IMR-90 (cell line): ENCODE measurements around the gene HSH2D. TPM values are rescaled to one million over a fixed set of nuclear protein-coding genes. Genes with fewer than 3 reads are reported as not detected.

ENCODE experiments used
- ATAC-seq: fragments of 200-7000 bp; cut with Tn5 transposase; 2 replicates; pipeline ENCODE4 v1.9.1; 2020; ENCODE audit warnings: low read depth, mild to moderate bottlenecking, moderate library complexity
- BruUV-seq: library from RNA; stranded (reverse); fragments of 400-500 nt; replicated peaks from 2 replicates; lab custom pipeline; 2021; lab: Mats Ljungman, UMichigan
- CTCF ChIA-PET: fragments of 300-600 bp; formaldehyde crosslinking; extraction: SDS; loops from one replicate; lab custom pipeline; 2021; ENCODE audit warnings: antibody characterized with exemption; lab: Yijun Ruan, JAX
- POLR2A ChIA-PET: fragments of 300-600 bp; sonication (Branson Sonifier 250); formaldehyde crosslinking; loops from one replicate; lab custom pipeline; 2022; ENCODE audit warnings: antibody characterized with exemption; ENCODE audit not compliant: unreplicated experiment; lab: Charles Lee
- DNase-seq: peaks from one replicate; pipeline ENCODE4 v3.0.0; 2013
- H2AFZ ChIP-seq: replicated peaks from 2 replicates; pipeline ENCODE3; 2013; ENCODE audit warnings: low read length, mild to moderate bottlenecking; ENCODE audit not compliant: poor library complexity
- H2AK5ac ChIP-seq: 2 replicates; pipeline ENCODE4 v1.6.1; 2013; ENCODE audit warnings: low read depth, low read length, inconsistent platforms
- H2AK9ac ChIP-seq: replicated peaks from 2 replicates; pipeline ENCODE3; 2013; ENCODE audit warnings: mild to moderate bottlenecking, low read depth, low read length, moderate library complexity; ENCODE audit not compliant: poor library complexity
- H2BK120ac ChIP-seq: 2 replicates; pipeline ENCODE4 v1.6.1; 2013; ENCODE audit warnings: low read depth, low read length, inconsistent platforms
- H2BK15ac ChIP-seq: 3 replicates; pipeline ENCODE4 v1.6.1; 2013; ENCODE audit warnings: low read depth, low read length, inconsistent platforms
- H2BK20ac ChIP-seq: 2 replicates; pipeline ENCODE4 v1.6.1; 2013; ENCODE audit warnings: low read depth, mild to moderate bottlenecking, inconsistent platforms, low read length, moderate library complexity
- H2BK5ac ChIP-seq: 2 replicates; pipeline ENCODE4 v1.6.1; 2013; ENCODE audit warnings: mild to moderate bottlenecking, low read depth, low read length, inconsistent platforms; ENCODE audit not compliant: poor library complexity, severe bottlenecking
- H3K14ac ChIP-seq: replicated peaks from 2 replicates; pipeline ENCODE4 v1.6.1; 2013; ENCODE audit warnings: low read depth, low read length, inconsistent platforms
- H3K18ac ChIP-seq: 2 replicates; pipeline ENCODE4 v1.6.1; 2013; ENCODE audit warnings: low read depth, low read length, control low read depth
- H3K23ac ChIP-seq: 2 replicates; pipeline ENCODE4 v1.6.1; 2013; ENCODE audit warnings: low read depth, low read length, inconsistent platforms
- H3K27ac ChIP-seq: 2 replicates; pipeline ENCODE4 v1.5.1; 2013; ENCODE audit warnings: mild to moderate bottlenecking, control low read depth, low read length; ENCODE audit not compliant: insufficient read depth
- H3K27me3 ChIP-seq: 2 replicates; pipeline ENCODE4 v1.6.1; 2013; ENCODE audit warnings: low read length; ENCODE audit not compliant: control insufficient read depth, insufficient read depth
- H3K36me3 ChIP-seq: 2 replicates; pipeline ENCODE4 v1.6.1; 2013; ENCODE audit warnings: low read length, mixed read lengths; ENCODE audit not compliant: control insufficient read depth, insufficient read depth
- H3K4ac ChIP-seq: 2 replicates; pipeline ENCODE4 v1.6.1; 2013; ENCODE audit warnings: low read depth, low read length, inconsistent platforms
- H3K4me1 ChIP-seq: 2 replicates; pipeline ENCODE4 v1.6.1; 2013; ENCODE audit warnings: low read length, mixed read lengths; ENCODE audit not compliant: control insufficient read depth, insufficient read depth
- H3K4me2 ChIP-seq: 2 replicates; pipeline ENCODE4 v1.6.1; 2013; ENCODE audit warnings: low read depth, mild to moderate bottlenecking, control low read depth, low read length, moderate library complexity
- H3K4me3 ChIP-seq: 2 replicates; pipeline ENCODE4 v1.5.1; 2013; ENCODE audit warnings: low read depth, mild to moderate bottlenecking, control low read depth, low read length, moderate library complexity; ENCODE audit not compliant: insufficient read depth
- H3K56ac ChIP-seq: 2 replicates; pipeline ENCODE4 v1.6.1; 2013; ENCODE audit warnings: low read length, inconsistent platforms; ENCODE audit not compliant: insufficient read depth; ENCODE audit errors: extremely low read depth
- H3K79me1 ChIP-seq, 2 experiments: 2 replicates each; pipeline ENCODE4 v1.6.1; 2013; ENCODE audit warnings: low read length in 2 of 2, inconsistent platforms in 1 of 2, low read depth in 1 of 2
- H3K9ac ChIP-seq: 2 replicates; pipeline ENCODE4 v1.6.1; 2013; ENCODE audit warnings: low read depth, low read length, control low read depth
- H3K9me1 ChIP-seq: 2 replicates; pipeline ENCODE4 v1.6.1; 2013; ENCODE audit warnings: low read length, inconsistent platforms; ENCODE audit not compliant: insufficient read depth
- H3K9me3 ChIP-seq: 2 replicates; pipeline ENCODE4 v1.6.1; 2013; ENCODE audit warnings: low read length; ENCODE audit not compliant: control insufficient read depth, insufficient read depth
- H4K20me1 ChIP-seq: 2 replicates; pipeline ENCODE4 v1.6.1; 2013; ENCODE audit warnings: low read length, inconsistent platforms; ENCODE audit not compliant: insufficient read depth
- H4K5ac ChIP-seq: 2 replicates; pipeline ENCODE4 v1.6.1; 2013; ENCODE audit warnings: mild to moderate bottlenecking, low read depth, low read length, control low read depth
- H4K8ac ChIP-seq, 2 experiments: 2 replicates each; pipeline ENCODE4 v1.6.1; 2013; ENCODE audit warnings: low read depth in 2 of 2, low read length in 2 of 2, control low read depth in 1 of 2, inconsistent platforms in 1 of 2
- H4K91ac ChIP-seq: 2 replicates; pipeline ENCODE4 v1.6.1; 2013; ENCODE audit warnings: low read depth, low read length, inconsistent platforms; ENCODE audit not compliant: insufficient read depth
- BHLHE40 ChIP-seq: fragments of 150-350 bp; IDR thresholded peaks from 2 replicates; pipeline ENCODE4 v1.6.1; 2016; ENCODE audit warnings: mild to moderate bottlenecking, low read depth, low read length
- CEBPB ChIP-seq: IDR thresholded peaks from 2 replicates; pipeline ENCODE4 v1.6.1; 2012; ENCODE audit warnings: low read depth, low read length, improper control_type of control experiment
- CHD1 ChIP-seq: IDR thresholded peaks from 2 replicates; pipeline ENCODE4 v1.6.1; 2012; ENCODE audit warnings: low read depth, low read length, improper control_type of control experiment
- FOS ChIP-seq: fragments of 150-350 bp; IDR thresholded peaks from 2 replicates; pipeline ENCODE4 v1.6.1; 2016; ENCODE audit warnings: low read depth, low read length
- MAFK ChIP-seq: IDR thresholded peaks from 2 replicates; pipeline ENCODE4 v1.6.1; 2012; ENCODE audit warnings: low read depth, low read length, improper control_type of control experiment
- MAZ ChIP-seq: IDR thresholded peaks from 2 replicates; pipeline ENCODE4 v1.6.1; 2012; ENCODE audit warnings: low read depth, mild to moderate bottlenecking, low read length, improper control_type of control experiment, moderate library complexity, borderline replicate concordance
- MXI1 ChIP-seq: IDR thresholded peaks from 2 replicates; pipeline ENCODE4 v1.6.1; 2012; ENCODE audit warnings: low read depth, mild to moderate bottlenecking, low read length, moderate library complexity, borderline replicate concordance
- NFE2L2 ChIP-seq: fragments of 150-350 bp; IDR thresholded peaks from 2 replicates; pipeline ENCODE4 v1.6.1; 2016; ENCODE audit warnings: low read depth, mild to moderate bottlenecking, low read length
- POLR2A ChIP-seq: IDR thresholded peaks from 2 replicates; pipeline ENCODE4 v1.6.1; 2012; ENCODE audit warnings: mild to moderate bottlenecking, low read depth, low read length
- RAD21 ChIP-seq: IDR thresholded peaks from 2 replicates; pipeline ENCODE4 v1.6.1; 2012; ENCODE audit warnings: low read length, improper control_type of control experiment
- RCOR1 ChIP-seq: IDR thresholded peaks from 2 replicates; pipeline ENCODE4 v1.6.1; 2012; ENCODE audit warnings: mild to moderate bottlenecking, low read length, improper control_type of control experiment; ENCODE audit not compliant: insufficient replicate concordance
- RFX5 ChIP-seq: IDR thresholded peaks from 2 replicates; pipeline ENCODE4 v1.8.0; 2012; ENCODE audit warnings: low read depth, mild to moderate bottlenecking, low read length, moderate library complexity
- SMC3 ChIP-seq: fragments of 150-350 bp; IDR thresholded peaks from 2 replicates; pipeline ENCODE4 v1.6.1; 2016; ENCODE audit warnings: low read depth, mild to moderate bottlenecking, antibody characterized with exemption, low read length, moderate library complexity
- WGBS, 2 experiments: methylation state at CpG; one replicate each; pipeline versions ENCODE4 v1.1.5 to v1.1.7; 2013; ENCODE audit warnings: missing lambda C conversion rate in 2 of 2; ENCODE audit not compliant: insufficient read length in 1 of 2; ENCODE audit errors: extremely low coverage in 2 of 2; 5-methylcytosine and 5-hydroxymethylcytosine counted together
- dilution Hi-C: fragments of 300-500 bp; cut with HindIII; formaldehyde crosslinking; loops from one replicate; pipeline ENCODE4 v1.14.3; 2018; ENCODE audit warnings: low sequenced_read_pairs; ENCODE audit not compliant: unreplicated experiment
- in situ Hi-C: fragments of 300-500 bp; cut with MboI; formaldehyde crosslinking; loops from 3 replicates; pipeline ENCODE4 v1.14.3; 2019; ENCODE audit warnings: low sequenced_read_pairs, inconsistent platforms, mixed read lengths
- intact Hi-C: fragments of 100-400 bp; cut with micrococcal nuclease; formaldehyde crosslinking; loops from 2 replicates; pipeline ENCODE4 v1.10.0; 2022
- polyA plus RNA-seq, 3 experiments: library from polyadenylated mRNA; depleted of rRNA; stranded (reverse); fragments of >200 nt; gene quantifications; 2 replicates each; pipeline ENCODE4 v1.2.3, GENCODE V29; 2012; ENCODE audit warnings: low replicate concordance in 1 of 3
- total RNA-seq: library from RNA; depleted of rRNA; stranded (reverse); fragments of >200 nt; gene quantifications from 2 replicates; pipeline ENCODE4 v1.2.3, GENCODE V29; 2012
- TF ChIP-seq, protein P1 (sequence below): conservative IDR thresholded peaks from 2 replicates; pipeline ENCODE4 v1.5.1; 2012; ENCODE audit warnings: mild to moderate bottlenecking, low read depth, low read length, improper control_type of control experiment
- TF ChIP-seq, protein P2 (sequence below): fragments of 150-350 bp; IDR thresholded peaks from 2 replicates; pipeline ENCODE4 v1.6.1; 2017; ENCODE audit warnings: mild to moderate bottlenecking, antibody characterized with exemption, low read length, low read depth
- TF ChIP-seq, protein P3 (sequence below): fragments of 150-350 bp; IDR thresholded peaks from 2 replicates; pipeline ENCODE4 v1.6.1; 2016; ENCODE audit warnings: low read depth, mild to moderate bottlenecking, low read length, moderate library complexity, borderline replicate concordance

The HSH2D gene
- total and polyA plus RNA-seq, 2 of the 4 experiments (the other 2 are of a cell fraction), result not detected

DNA sequence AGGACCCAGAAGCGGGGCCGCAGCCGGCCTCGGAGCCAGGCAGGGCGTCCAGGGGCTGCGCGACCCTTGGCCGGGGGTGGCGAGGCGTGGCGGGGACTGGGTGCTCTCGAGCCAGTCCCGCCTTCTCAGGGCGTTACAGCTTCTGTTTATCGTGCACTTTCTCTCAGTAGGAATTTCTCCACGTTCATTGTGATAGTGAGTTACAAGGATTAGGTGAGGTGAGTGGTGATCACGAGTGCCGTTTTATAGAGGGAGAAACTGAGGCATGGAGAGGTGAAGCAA is 54.8 kb downstream of the HSH2D start:
- Histone ChIP-seq H2BK120ac (no peak overlapping the region; the same call in 1 of the 2 replicates), H3K56ac (peak overlapping the region; percentile 89), H4K91ac (peak overlapping the region; percentile 35), H3K79me1 (peaks cover 12 to 50% of the 10 kb centered on the region in 2 experiments; a peak in 3 of 4 replicates), H2BK20ac (no peak overlapping the region), H2AK9ac (peak overlapping the region; percentile 100), H3K23ac (peak overlapping the region; percentile 96), H3K4ac (peak overlapping the region; percentile 97), H3K27ac (peak overlapping the region; percentile 97), H2BK15ac (no peak overlapping the region; the same call in 2 of the 3 replicates), H3K14ac (peak overlapping the region; percentile 71), H3K9ac (peak overlapping the region; percentile 96), H3K9me1 (peaks cover 27% of the 10 kb centered on the region), H2AFZ (peak overlapping the region; percentile 91), H3K4me1 (peaks cover 11% of the 10 kb centered on the region), H4K5ac (peak overlapping the region; percentile 14; the same call in 1 of the 2 replicates), H4K8ac (peak overlapping the region; percentile 71 to 98; a peak in 2 of 4 replicates), H2AK5ac (peak overlapping the region; percentile 66), H2BK5ac (peak overlapping the region; percentile 97), H3K4me2 (peak overlapping the region; percentile 98), H4K20me1 (peaks cover 46% of the 10 kb centered on the region), H3K4me3 (peak overlapping the region; percentile 94), H3K27me3 (no peaks in the 10 kb centered on the region), H3K18ac (no peak overlapping the region), H3K9me3 (no peaks in the 10 kb centered on the region), H3K36me3 (peaks cover 27% of the 10 kb centered on the region)
- DNase-seq (no peak), ATAC-seq (peak; percentile 1; the same call in 1 of the 2 replicates)
- POLR2A ChIA-PET, result no interaction called here
- CTCF ChIA-PET, result no interaction called here
- no TSS peak for BruUV-seq
- no peak for TF ChIP-seq FOS
- no peak for TF ChIP-seq MAZ
- no peak for TF ChIP-seq RAD21
- TF ChIP-seq, protein P1, sequence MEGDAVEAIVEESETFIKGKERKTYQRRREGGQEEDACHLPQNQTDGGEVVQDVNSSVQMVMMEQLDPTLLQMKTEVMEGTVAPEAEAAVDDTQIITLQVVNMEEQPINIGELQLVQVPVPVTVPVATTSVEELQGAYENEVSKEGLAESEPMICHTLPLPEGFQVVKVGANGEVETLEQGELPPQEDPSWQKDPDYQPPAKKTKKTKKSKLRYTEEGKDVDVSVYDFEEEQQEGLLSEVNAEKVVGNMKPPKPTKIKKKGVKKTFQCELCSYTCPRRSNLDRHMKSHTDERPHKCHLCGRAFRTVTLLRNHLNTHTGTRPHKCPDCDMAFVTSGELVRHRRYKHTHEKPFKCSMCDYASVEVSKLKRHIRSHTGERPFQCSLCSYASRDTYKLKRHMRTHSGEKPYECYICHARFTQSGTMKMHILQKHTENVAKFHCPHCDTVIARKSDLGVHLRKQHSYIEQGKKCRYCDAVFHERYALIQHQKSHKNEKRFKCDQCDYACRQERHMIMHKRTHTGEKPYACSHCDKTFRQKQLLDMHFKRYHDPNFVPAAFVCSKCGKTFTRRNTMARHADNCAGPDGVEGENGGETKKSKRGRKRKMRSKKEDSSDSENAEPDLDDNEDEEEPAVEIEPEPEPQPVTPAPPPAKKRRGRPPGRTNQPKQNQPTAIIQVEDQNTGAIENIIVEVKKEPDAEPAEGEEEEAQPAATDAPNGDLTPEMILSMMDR, result no peak
- TF ChIP-seq BHLHE40, result no peak
- TF ChIP-seq MXI1, result no peak
- TF ChIP-seq CEBPB, result no peak
- no peak for TF ChIP-seq NFE2L2
- TF ChIP-seq CHD1, result no peak
- TF ChIP-seq RFX5, result no peak
- TF ChIP-seq RCOR1, result no peak
- TF ChIP-seq, protein P2, sequence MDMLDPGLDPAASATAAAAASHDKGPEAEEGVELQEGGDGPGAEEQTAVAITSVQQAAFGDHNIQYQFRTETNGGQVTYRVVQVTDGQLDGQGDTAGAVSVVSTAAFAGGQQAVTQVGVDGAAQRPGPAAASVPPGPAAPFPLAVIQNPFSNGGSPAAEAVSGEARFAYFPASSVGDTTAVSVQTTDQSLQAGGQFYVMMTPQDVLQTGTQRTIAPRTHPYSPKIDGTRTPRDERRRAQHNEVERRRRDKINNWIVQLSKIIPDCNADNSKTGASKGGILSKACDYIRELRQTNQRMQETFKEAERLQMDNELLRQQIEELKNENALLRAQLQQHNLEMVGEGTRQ, result no peak
- no peak for TF ChIP-seq SMC3
- TF ChIP-seq MAFK, result no peak
- no peak for TF ChIP-seq POLR2A
- TF ChIP-seq, protein P3, sequence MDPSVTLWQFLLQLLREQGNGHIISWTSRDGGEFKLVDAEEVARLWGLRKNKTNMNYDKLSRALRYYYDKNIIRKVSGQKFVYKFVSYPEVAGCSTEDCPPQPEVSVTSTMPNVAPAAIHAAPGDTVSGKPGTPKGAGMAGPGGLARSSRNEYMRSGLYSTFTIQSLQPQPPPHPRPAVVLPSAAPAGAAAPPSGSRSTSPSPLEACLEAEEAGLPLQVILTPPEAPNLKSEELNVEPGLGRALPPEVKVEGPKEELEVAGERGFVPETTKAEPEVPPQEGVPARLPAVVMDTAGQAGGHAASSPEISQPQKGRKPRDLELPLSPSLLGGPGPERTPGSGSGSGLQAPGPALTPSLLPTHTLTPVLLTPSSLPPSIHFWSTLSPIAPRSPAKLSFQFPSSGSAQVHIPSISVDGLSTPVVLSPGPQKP, result no peak
- intact Hi-C loops (loop anchor here (5.0 kb wide), 1 partner anchor 121 kb away; the partner anchor contains the start of gene TPM4), dilution Hi-C loops (no loop called here), in situ Hi-C loops (loop anchor here (25.0 kb wide), 4 partner anchors 361 to 1086 kb away; partner anchors contain the start of genes AKAP8L, CYP4F3 and SYDE1)
- 0% methylated on average over 9 of the region's 18 CpGs; no CpG with 5 or more reads in 1 of the 2 experiments for WGBS, 2 experiments
